Stimulated activated CD4-positive, alpha-beta T cell treated with anti-CD3 and anti-CD28 coated beads, Interleukin-12 subunit alpha, Interleukin-12 subunit beta, amount 100 ng/mL, for 4 hours (primary cell): ENCODE measurements around the gene ZNF677.
"Not testable (repeated sequence)": the region's sequence is repeated elsewhere in the genome, so short reads cannot be mapped to it uniquely, and the experiment has no call there.

ENCODE experiments used
- DNase-seq: peaks from one replicate; pipeline ENCODE4 v3.0.0-alpha.2; 2020

Gene ZNF677

DNA sequence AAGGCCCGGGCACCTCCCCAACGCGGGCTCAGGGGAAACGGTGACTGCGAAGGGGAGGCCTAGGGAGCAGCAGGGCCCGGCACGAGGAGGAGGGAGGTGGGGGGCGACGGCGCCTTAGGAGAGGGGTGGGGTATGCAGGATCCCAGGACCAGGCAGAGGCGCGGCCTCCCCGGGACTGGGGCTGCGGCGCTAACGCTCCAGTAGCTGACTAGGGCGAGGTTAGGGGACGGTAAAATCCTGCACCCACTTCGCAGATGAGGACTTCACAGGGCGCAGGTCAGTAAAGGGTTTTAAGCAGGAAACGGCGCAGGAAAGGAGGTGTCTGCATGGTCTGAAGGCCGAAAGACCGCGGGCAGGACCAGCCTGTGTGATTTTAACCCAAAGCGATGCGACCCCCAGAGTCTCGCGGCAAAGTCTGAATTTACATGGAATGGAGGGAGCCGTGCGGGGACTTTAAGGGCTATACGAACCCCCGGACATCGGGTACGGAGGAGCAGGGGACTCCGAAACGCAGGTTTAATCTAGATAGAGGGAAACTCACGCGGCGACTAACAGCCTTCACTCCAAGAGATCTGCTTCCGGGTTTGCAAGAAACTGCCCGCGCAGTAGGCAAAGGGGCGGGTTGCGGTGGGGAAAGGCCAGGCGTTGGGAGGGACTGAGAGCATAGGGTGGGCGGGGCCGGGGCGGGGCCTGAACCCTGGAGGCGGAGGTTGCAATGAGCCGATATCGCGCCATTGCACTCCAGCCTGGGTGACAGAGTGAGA lies 61.7 kb downstream of the ZNF677 start, which contains the start of gene ZNF665:
ZNF665 (minus strand) TSS at position 588 of the 764 bp plus-strand sequence. CDS start 10,460 bp downstream, outside the sequence.
- peak; percentile 70 for DNase-seq

DNA sequence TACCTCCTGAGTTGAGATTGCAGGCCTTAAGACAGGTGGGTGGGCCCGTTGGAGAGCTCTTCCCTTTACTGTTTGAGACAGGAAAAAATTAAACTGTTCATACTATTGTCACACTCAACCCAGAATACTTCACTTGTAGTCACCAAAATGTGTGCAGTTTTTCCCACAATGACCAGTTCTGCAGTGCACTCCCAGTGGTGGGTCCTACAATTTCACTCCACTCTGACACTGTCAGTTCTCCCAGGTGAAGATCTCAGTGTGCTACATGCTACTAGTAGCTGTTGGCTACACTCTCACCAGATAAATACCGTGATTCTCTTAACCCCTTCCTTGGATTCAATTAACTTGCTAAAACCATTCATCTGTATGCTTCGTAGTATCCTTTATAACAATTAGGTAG lies 64.4 kb downstream of the ZNF677 start:
- no peak for DNase-seq

DNA sequence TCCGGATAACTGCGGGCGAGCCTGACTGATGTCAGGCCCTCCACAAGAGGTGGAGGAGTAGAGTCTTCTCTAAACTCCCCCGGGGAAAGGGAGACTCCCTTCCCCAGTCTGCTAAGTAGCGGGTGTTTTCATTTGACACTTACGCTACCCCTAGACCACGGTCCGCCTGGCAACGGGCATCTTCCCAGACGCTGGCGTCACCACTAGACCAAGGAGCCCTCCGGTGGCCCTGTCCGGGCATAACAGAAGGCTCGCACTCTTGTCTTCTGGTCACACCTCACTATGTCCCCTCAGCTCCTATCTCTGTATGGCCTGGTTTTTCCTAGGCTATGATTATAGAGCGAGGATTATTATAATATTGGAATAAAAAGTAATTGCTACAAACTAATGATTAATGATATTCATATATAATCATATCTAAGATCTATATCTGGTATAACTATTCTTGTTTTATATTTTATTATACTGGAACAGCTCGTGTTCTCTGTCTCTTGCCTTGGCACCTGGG lies 64.9 kb downstream of the ZNF677 start:
- DNase-seq: not testable (repeated sequence)
